ENCODE measurements around the gene ARRDC2.
A peak's percentile ranks its signal among the peaks of the same experiment; 100 is the strongest.

ARRDC2 gene

DNA sequence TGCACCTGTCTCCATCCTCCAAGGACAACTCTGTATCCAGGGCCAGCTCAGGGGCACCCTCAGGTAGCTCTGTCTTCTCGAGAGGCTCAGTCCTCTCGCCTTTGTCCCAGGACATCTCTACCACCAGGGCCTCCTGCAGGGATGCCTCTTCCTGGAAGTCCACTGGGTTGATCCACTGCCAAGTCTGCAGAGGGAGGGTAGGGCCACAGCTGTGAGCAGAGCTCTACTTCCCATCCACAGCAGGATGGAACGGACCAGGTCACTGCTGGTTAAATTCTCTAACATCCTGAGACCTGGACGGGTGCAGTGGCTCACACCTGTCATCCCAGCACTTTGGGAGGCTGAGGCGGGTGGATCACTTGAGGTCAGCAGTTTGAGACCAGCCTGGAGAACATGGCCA, 51.9 kb downstream of the ARRDC2 start:
- DNase-seq, result no peak

- no peak for DNase-seq
Measured at GRCh38 chr19:18060472-18060871, 52.5 kb downstream of the ARRDC2 start.

DNA sequence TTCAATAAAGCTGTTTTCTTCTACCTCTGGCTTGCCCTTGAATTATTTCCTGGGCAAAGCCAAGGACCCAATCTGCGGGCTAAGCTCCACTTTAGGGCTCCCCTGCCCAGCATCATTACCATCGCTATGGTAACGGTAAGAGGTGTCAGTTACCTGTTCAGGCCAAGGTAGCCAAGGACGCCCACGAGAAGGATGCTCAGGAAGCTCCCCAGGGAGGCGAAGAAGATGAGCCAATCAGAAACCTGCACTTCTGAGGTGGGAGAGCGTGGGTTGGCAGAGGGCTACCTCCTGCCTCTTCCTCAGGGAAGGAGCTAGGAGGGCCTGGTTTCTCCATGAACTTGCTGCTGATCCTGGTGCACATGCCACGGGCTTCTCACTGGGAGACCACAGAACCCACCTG, 54.1 kb downstream of the ARRDC2 start:
- DNase-seq, result peak; percentile 96

DNA sequence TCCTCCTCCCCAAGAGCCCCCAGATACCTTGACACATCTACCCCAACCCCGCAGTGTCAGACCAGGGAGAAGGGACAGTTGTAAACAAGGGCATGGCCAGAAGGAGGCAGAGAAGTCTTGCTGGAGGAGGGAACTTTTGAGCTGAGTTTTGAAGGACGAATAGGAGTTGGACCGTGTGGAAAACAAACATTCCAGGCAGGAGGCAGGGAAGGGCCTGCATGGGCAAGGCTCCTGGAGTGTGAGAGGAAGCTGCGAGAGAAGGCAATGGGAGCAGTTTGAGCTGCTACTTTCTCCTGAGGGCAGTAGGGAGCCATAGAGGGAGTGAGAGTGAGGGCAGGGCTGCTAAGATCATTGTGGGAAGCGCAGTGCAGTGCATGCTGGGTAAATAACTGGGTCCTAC, 55.5 kb downstream of the ARRDC2 start:
- DNase-seq, result no peak
